ENCODE results near the gene FIBP.
A peak's percentile ranks its signal among the peaks of the same experiment; 100 is the strongest.
"Not testable (repeated sequence)": the region's sequence is repeated elsewhere in the genome, so short reads cannot be mapped to it uniquely, and the experiment has no call there.

The FIBP gene

GRCh38 chr11:65912845-65913244 is 24.6 kb upstream of the FIBP start:
- no peak for DNase-seq

- DNase-seq, result no peak
Observed at GRCh38 chr11:65911682-65912568, 23.7 kb upstream of the FIBP start.

- no peak for DNase-seq
Observed at GRCh38 chr11:65907878-65908277, 19.6 kb upstream of the FIBP start.

- DNase-seq, result no peak
Observed at GRCh38 chr11:65906602-65907001, 18.3 kb upstream of the FIBP start.

GRCh38 chr11:65903715-65904114 is 15.4 kb upstream of the FIBP start:
- DNase-seq, result no peak

- no peak for DNase-seq
Observed at GRCh38 chr11:65903068-65903481, 14.8 kb upstream of the FIBP start.

GRCh38 chr11:65900899-65901180 is 12.6 kb upstream of the FIBP start:
- no peak for DNase-seq

- DNase-seq, result no peak
Observed at GRCh38 chr11:65900125-65900898, 12.0 kb upstream of the FIBP start, which contains the start of gene FOSL1. FOSL1 (minus strand) TSS chr11:65900388; CDS start chr11:65900339, 49 bp downstream.

- DNase-seq, result no peak
Observed at GRCh38 chr11:65899356-65900124, 11.3 kb upstream of the FIBP start.

GRCh38 chr11:65898656-65899355 is 10.5 kb upstream of the FIBP start:
- DNase-seq, result no peak

GRCh38 chr11:65897020-65897471 is 8.8 kb upstream of the FIBP start:
- no peak for DNase-seq

- DNase-seq, result no peak
Observed at GRCh38 chr11:65896034-65896999, 8.0 kb upstream of the FIBP start.

- DNase-seq, result no peak
Observed at GRCh38 chr11:65895482-65895981, 7.3 kb upstream of the FIBP start.

- no peak for DNase-seq
Observed at GRCh38 chr11:65894034-65894591, 5.8 kb upstream of the FIBP start.

- no peak for DNase-seq
Observed at GRCh38 chr11:65892661-65893317, 4.5 kb upstream of the FIBP start.

- DNase-seq, result not testable (repeated sequence)
Observed at GRCh38 chr11:65892137-65892540, 3.9 kb upstream of the FIBP start.

GRCh38 chr11:65891219-65892136 is 3.2 kb upstream of the FIBP start:
- no peak for DNase-seq

GRCh38 chr11:65890324-65891218 is 2.3 kb upstream of the FIBP start, which contains the start of gene CCDC85B:
CCDC85B (plus strand) TSS chr11:65890673; CDS start chr11:65890784, 111 bp downstream.
- peak; percentile 73 for DNase-seq
